Measurements from ENCODE around the gene HDAC4.

The HDAC4 gene

DNA sequence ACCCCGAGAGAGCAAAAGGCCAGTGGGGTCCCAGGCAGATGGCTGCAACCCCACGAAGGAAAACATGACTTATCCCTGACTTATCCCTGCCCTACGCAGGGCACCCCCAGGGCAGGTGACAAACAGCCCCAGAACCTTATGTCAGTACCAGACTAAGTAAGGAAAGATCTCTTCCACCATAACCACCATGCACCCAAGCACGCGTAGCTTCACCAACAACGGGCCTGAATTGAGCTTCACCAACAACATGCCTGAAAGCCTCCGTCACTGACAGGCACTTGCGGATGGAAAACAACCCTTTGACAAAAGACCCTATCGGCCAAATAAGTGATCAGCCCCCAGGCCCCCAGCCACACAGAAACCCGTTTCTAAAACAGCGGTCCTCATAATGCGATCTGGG is 34.1 kb downstream of the HDAC4 start:
- no peak for DNase-seq (ENCODE audit: low read depth)
- TF ChIP-seq, protein P1, sequence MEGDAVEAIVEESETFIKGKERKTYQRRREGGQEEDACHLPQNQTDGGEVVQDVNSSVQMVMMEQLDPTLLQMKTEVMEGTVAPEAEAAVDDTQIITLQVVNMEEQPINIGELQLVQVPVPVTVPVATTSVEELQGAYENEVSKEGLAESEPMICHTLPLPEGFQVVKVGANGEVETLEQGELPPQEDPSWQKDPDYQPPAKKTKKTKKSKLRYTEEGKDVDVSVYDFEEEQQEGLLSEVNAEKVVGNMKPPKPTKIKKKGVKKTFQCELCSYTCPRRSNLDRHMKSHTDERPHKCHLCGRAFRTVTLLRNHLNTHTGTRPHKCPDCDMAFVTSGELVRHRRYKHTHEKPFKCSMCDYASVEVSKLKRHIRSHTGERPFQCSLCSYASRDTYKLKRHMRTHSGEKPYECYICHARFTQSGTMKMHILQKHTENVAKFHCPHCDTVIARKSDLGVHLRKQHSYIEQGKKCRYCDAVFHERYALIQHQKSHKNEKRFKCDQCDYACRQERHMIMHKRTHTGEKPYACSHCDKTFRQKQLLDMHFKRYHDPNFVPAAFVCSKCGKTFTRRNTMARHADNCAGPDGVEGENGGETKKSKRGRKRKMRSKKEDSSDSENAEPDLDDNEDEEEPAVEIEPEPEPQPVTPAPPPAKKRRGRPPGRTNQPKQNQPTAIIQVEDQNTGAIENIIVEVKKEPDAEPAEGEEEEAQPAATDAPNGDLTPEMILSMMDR (conservative IDR thresholded peaks at IDR 0.05; ENCODE audit: low read depth, low read length) = no peak
- H3K4me3 ChIP-seq (ENCODE audit: low read length) = no peak overlapping the region

DNA sequence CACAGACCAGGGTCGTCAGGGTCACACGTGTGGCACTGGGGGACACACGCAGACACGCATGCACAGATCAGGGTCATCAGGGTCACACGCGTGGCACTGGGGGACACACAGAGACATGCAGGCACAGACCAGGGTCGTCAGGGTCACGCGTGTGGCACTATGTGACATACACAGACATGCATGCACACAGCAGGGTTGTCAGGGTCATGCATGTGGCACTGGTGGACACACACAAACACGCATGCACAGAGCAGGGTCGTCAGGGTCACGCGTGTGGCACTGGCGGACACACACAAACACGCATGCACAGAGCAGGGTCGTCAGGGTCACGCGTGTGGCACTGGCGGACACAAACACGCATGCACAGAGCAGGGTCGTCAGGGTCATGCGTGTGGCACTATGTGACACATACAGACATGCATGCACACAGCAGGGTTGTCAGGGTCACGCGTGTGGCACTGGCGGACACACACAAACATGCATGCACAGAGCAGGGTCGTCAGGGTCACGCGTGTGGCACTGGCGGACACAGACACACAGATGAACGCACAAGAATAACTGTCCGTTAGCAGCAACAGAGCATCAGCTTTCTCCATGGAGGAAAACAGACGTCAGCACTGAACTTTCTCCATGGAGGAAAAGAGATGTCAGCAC is 34.9 kb downstream of the HDAC4 start:
- H3K4me3 ChIP-seq (ENCODE audit: low read length) = no peak overlapping the region
- DNase-seq (ENCODE audit: low read depth) = no peak
- TF ChIP-seq, protein P1 (conservative IDR thresholded peaks at IDR 0.05; ENCODE audit: low read depth, low read length) = no peak

DNA sequence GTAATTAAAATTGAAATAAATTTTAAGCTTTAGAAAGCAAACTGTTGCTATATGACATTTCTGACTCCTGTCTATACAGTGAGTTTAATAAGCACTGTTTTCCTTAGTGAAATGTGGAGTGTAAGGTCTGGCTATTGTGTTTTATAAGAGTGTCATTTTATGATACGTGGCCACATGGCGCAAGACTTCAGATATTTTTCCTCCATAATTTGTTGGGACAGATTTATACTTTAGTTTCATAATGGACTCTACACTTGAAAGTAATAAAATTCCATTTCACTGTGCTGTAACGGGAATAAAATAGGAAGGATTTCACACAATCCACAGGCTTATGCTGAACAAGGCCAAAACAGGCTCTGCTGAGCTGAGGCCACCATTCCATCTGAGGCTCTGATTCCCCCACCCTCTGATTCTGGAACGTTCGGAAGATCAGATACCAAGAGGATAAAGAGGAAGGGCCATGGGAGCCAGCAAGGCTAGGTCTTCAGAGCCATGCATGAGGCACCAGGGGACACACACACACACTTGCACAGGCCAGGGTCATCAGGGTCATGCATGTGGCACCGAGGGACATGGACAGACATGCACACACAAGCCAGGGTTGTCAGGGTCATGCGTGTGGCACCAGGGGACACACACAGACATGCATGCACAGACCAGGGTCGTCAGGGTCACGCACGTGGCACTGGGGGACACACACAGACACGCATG is 35.6 kb downstream of the HDAC4 start:
- no peak for DNase-seq (ENCODE audit: low read depth)
- TF ChIP-seq, protein P1 (conservative IDR thresholded peaks at IDR 0.05; ENCODE audit: low read depth, low read length) = no peak
- no peak overlapping the region for H3K4me3 ChIP-seq (ENCODE audit: low read length)

DNA sequence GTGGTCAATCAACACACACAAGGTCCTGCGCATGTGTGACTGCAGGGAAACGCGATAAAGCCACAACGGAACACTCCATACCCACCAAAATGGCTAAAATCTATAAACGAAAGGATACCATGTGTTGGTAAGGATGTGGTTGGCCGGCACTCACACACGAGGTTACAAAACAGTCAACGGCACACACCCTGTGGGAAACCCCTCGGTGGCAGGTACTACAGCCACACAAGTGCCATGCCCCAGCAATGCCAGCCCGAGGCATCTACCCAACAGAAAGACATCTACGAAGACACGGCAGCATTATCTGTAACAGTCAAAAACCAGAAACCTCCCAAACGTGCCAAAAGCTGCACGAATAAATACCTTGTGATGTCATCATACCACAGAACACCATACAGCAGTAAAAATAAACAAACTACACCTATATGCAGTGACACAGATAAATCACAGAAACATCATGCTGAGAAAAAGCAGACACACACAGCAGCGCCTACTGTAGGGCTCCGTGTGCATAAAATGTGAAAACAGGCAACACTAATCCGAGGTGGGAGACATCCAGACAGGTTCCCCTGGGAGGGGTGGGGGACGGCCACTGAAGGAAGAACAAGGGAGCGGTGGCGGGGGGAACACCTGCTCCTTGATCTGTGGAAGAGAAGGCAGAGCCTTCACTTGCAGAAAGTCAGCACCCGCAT is 36.7 kb downstream of the HDAC4 start:
- H3K4me3 ChIP-seq (ENCODE audit: low read length) = no peak overlapping the region
- TF ChIP-seq, protein P1 (conservative IDR thresholded peaks at IDR 0.05; ENCODE audit: low read depth, low read length) = no peak
- no peak for DNase-seq (ENCODE audit: low read depth)

DNA sequence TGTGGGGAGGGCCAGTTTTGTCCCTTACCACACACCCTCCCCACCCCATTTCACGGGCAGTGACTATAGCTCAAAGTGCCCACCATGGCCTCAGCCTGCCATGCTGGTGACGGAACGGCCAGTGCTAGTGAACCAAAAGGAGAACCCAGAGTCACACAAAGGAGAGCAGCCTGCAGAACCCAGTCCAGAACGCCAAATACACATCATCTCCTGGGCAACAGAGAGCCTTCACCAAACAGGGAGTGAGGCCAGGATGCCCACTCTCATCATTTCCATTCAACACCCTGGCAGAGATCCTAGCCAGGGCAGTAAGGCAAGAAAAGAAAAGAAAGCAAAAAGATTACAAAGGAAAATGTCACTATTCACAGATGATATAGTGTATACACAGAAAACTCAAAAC is 38.3 kb downstream of the HDAC4 start:
- H3K4me3 ChIP-seq (ENCODE audit: low read length) = no peak overlapping the region
- TF ChIP-seq, protein P1 (conservative IDR thresholded peaks at IDR 0.05; ENCODE audit: low read depth, low read length) = no peak
- DNase-seq (ENCODE audit: low read depth) = no peak

DNA sequence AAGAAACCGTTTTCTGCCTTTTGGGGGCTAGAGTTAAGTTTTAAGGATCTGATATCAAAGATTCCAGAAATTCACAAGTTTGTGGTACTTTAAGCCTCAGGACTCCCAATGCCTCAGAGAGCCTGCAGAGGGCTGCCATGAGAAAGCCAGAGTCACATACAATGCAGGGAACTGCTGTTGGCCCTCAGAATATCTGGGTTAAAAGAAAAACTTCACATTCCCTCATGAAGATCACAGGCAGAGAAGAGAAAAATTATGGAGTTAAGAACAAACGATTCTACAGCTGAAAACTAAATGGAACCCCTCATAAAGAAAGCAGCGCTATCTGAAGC is 39.5 kb downstream of the HDAC4 start:
- peak; percentile 8 for DNase-seq (ENCODE audit: low read depth)
- TF ChIP-seq, protein P1 (conservative IDR thresholded peaks at IDR 0.05; ENCODE audit: low read depth, low read length) = peak; percentile 55
- H3K4me3 ChIP-seq (ENCODE audit: low read length) = no peak overlapping the region

Measured in retinal pigment epithelial cell (primary cell).